ENCODE results near the gene GPS2. TPM values are rescaled to one million over a fixed set of nuclear protein-coding genes. Genes with fewer than 3 reads are reported as not detected.

The GPS2 gene
- total RNA-seq, 1 experiment from 2014 or later, result 62.6 TPM

- Mint-ChIP-seq H3K27ac (no peak overlapping the region; a peak in 1 of 7 replicates), H3K36me3 (ENCODE audit: insufficient read depth in 1 of 3, low read depth in 3 of 3) (no peaks in the 10 kb centered on the region), H3K4me3 (peak overlapping the region in 1 of 2 experiments; percentile 56; a peak in 1 of 5 replicates), H3K27me3 (ENCODE audit: low read depth) (peaks cover 12% of the 10 kb centered on the region), H3K9me3 (no peaks in the 10 kb centered on the region), H3K4me1 (peaks cover 17 to 23% of the 10 kb centered on the region in 2 experiments)
- Histone ChIP-seq H3K9me3 (ENCODE audit: control insufficient read depth, low read depth, low read length) (no peaks in the 10 kb centered on the region), H4K20me1 (ENCODE audit: control insufficient read depth, insufficient read depth, insufficient read length) (no peaks in the 10 kb centered on the region), H2BK5ac (ENCODE audit: insufficient read length, low read length) (no peak overlapping the region), H3K56ac (ENCODE audit: insufficient read length, low read depth, low read length) (no peak overlapping the region), H3K4ac (ENCODE audit: low read depth, low read length) (no peak overlapping the region), H4K5ac (ENCODE audit: insufficient read length, low read depth, low read length) (no peak overlapping the region), H4K91ac (ENCODE audit: insufficient read length, low read depth, low read length) (no peak overlapping the region), H3K79me1 (ENCODE audit: insufficient read depth, low read depth, low read length, poor library complexity, severe bottlenecking) (no peaks in the 10 kb centered on the region), H3K27me3 (ENCODE audit: insufficient read depth, low read length) (no peaks in the 10 kb centered on the region), H4K8ac (replicated peaks; ENCODE audit: insufficient read length, low read depth, low read length) (no peak overlapping the region), H2BK20ac (ENCODE audit: low read depth, low read length, poor library complexity, severe bottlenecking) (no peak overlapping the region), H3K18ac (ENCODE audit: insufficient read length, low read depth, low read length) (no peak overlapping the region), H3K4me1 (ENCODE audit: insufficient read depth, low read length) (no peaks in the 10 kb centered on the region), H2BK120ac (ENCODE audit: low read depth, low read length, poor library complexity, severe bottlenecking) (no peak overlapping the region), H3K23me2 (ENCODE audit: insufficient read length, low read depth, low read length, poor library complexity, severe bottlenecking) (peaks cover 1% of the 10 kb centered on the region), H2AFZ (ENCODE audit: low read length) (no peak overlapping the region), H3T11ph (ENCODE audit: low read length) (no peak overlapping the region), H2BK12ac (ENCODE audit: insufficient read length, low read depth, low read length) (no peak overlapping the region), H3K14ac (ENCODE audit: insufficient read depth, low read length) (no peak overlapping the region), H3K23ac (ENCODE audit: insufficient read length, low read depth, low read length) (no peak overlapping the region), H3K9ac (ENCODE audit: extremely low read depth, insufficient read length, low read length) (no peak overlapping the region), H2BK15ac (ENCODE audit: low read depth, low read length) (no peak overlapping the region), H3K4me2 (ENCODE audit: insufficient read depth, insufficient read length, low read length) (no peak overlapping the region), H3K79me2 (ENCODE audit: insufficient read depth, low read length) (no peaks in the 10 kb centered on the region; the same call in 1 of the 2 replicates), H3K27ac (ENCODE audit: insufficient read length, low read depth, low read length) (no peak overlapping the region), H2AK5ac (ENCODE audit: insufficient read length, low read length) (no peak overlapping the region)
- whole genome bisulfite sequencing (ENCODE audit: extremely low coverage, insufficient read length, low lambda C conversion rate), result no CpG with 5 or more reads among the region's 12 CpGs
- peak; percentile 98 for TF ChIP-seq CTCF (conservative IDR thresholded peaks at IDR 0.05)
- DNase-seq, result peak; percentile 98
These were observed 41.0 kb upstream of the GPS2 start for GRCh38 chr17:7356072-7356549.

Data from H9 (cell line).